Keratinocyte (primary cell): ENCODE results near the gene C11orf24. TPM values are rescaled to one million over a fixed set of nuclear protein-coding genes. Genes with fewer than 3 reads are reported as not detected.
A peak's percentile ranks its signal among the peaks of the same experiment; 100 is the strongest.

Experiments
- DNase-seq: peaks from one replicate; pipeline ENCODE4 v3.0.0-alpha.2; 2011; ENCODE audit warnings: low read depth, missing footprints, low spot score
- FAIRE-seq: peaks from 2 replicates; lab custom pipeline; 2011; peaks lifted over from hg19 to GRCh38; lab: Jason Lieb, UNC
- H2AFZ ChIP-seq: 2 replicates; pipeline ENCODE4 v1.6.0; 2012; ENCODE audit warnings: low read length, control low read depth, inconsistent platforms; ENCODE audit not compliant: control insufficient read depth
- H3K27ac ChIP-seq: 2 replicates; pipeline ENCODE4 v1.5.1; 2011; ENCODE audit warnings: low read length; ENCODE audit not compliant: control insufficient read depth, insufficient read depth
- H3K27me3 ChIP-seq: 3 replicates; pipeline ENCODE4 v1.6.0; 2011; ENCODE audit warnings: low read length; ENCODE audit not compliant: control insufficient read depth, insufficient read depth; ENCODE audit errors: extremely low read depth
- H3K36me3 ChIP-seq, 2 experiments: 2 replicates in 1 of 2; 3 replicates in 1 of 2; pipeline ENCODE4 v1.5.1; 2011; ENCODE audit warnings: low read length in 2 of 2, mild to moderate bottlenecking in 1 of 2; ENCODE audit not compliant: control insufficient read depth in 2 of 2, insufficient read depth in 2 of 2; ENCODE audit errors: extremely low read depth in 1 of 2
- H3K4me1 ChIP-seq: 3 replicates; pipeline ENCODE4 v1.5.1; 2011; ENCODE audit warnings: low read length; ENCODE audit not compliant: control insufficient read depth, insufficient read depth; ENCODE audit errors: extremely low read depth
- H3K4me2 ChIP-seq: 3 replicates; pipeline ENCODE4 v1.6.0; 2011; ENCODE audit warnings: low read depth, low read length; ENCODE audit not compliant: control insufficient read depth, insufficient read depth; ENCODE audit errors: extremely low read depth
- H3K4me3 ChIP-seq, 3 experiments: fragments of 200-600 bp in 1 of 3; sonication (generic) in 1 of 3; 2 replicates in 2 of 3; 3 replicates in 1 of 3; pipeline ENCODE4 v1.5.1; 2011 to 2016; ENCODE audit warnings: low read length in 3 of 3, mild to moderate bottlenecking in 3 of 3, control low read depth in 2 of 3, inconsistent platforms in 1 of 3, low read depth in 1 of 3, mixed read lengths in 1 of 3, mixed run types in 1 of 3, moderate library complexity in 1 of 3; ENCODE audit not compliant: control insufficient read depth in 2 of 3, insufficient read depth in 2 of 3; ENCODE audit errors: extremely low read depth in 1 of 3
- H3K79me2 ChIP-seq: 2 replicates; pipeline ENCODE4 v1.6.0; 2012; ENCODE audit warnings: low read length; ENCODE audit not compliant: control insufficient read depth, insufficient read depth
- H3K9ac ChIP-seq: 3 replicates; pipeline ENCODE4 v1.6.0; 2011; ENCODE audit warnings: low read length; ENCODE audit not compliant: control insufficient read depth, insufficient read depth; ENCODE audit errors: extremely low read depth
- H3K9me1 ChIP-seq: 3 replicates; pipeline ENCODE4 v1.6.0; 2011; ENCODE audit warnings: low read length; ENCODE audit not compliant: control insufficient read depth, insufficient read depth; ENCODE audit errors: extremely low read depth
- H3K9me3 ChIP-seq: 2 replicates; pipeline ENCODE4 v1.5.1; 2012; ENCODE audit warnings: low read depth, low read length; ENCODE audit not compliant: control insufficient read depth
- H4K20me1 ChIP-seq: 3 replicates; pipeline ENCODE4 v1.6.0; 2011; ENCODE audit warnings: low read length; ENCODE audit not compliant: control insufficient read depth, insufficient read depth; ENCODE audit errors: extremely low read depth
- CTCF ChIP-seq, 3 experiments: IDR thresholded peaks in 1 of 3; conservative IDR thresholded peaks in 1 of 3; optimal IDR thresholded peaks in 1 of 3; 2 replicates in 2 of 3; 3 replicates in 1 of 3; pipeline versions ENCODE3 to v1.5.1; 2011; ENCODE audit warnings: low read length in 3 of 3, mild to moderate bottlenecking in 3 of 3, moderate library complexity in 2 of 3, control low read depth in 1 of 3, inconsistent platforms in 1 of 3; ENCODE audit not compliant: insufficient read depth in 2 of 3; ENCODE audit errors: extremely low read depth in 1 of 3
- EZH2 ChIP-seq: IDR thresholded peaks from one replicate; pipeline ENCODE4 v1.6.1; 2012; ENCODE audit warnings: inconsistent platforms, mild to moderate bottlenecking, low read length, moderate library complexity
- dilution Hi-C: fragments of 300-500 bp; cut with MboI; formaldehyde crosslinking; loops from one replicate; pipeline ENCODE4 v1.7.0; 2020; ENCODE audit warnings: low sequenced_read_pairs; ENCODE audit not compliant: extremely low pct_ligation_motif_present
- polyA plus RNA-seq, 5 experiments: library from polyadenylated mRNA; depleted of rRNA in 3 of 5; stranded (reverse) in 3 of 5; stranded (forward) in 1 of 5; unstranded in 1 of 5; fragments of >200 nt; gene quantifications; 1 replicate in 1 of 5; 2 replicates in 3 of 5; 3 replicates in 1 of 5; pipeline versions ENCODE4 v1.2.1 to v1.2.3, GENCODE V29; 2011 to 2012; ENCODE audit warnings: missing spikeins in 2 of 5, low read depth in 1 of 5, low replicate concordance in 1 of 5

The C11orf24 gene
- polyA plus RNA-seq, 1 donor (not counting 4 experiments of a cell fraction or from before 2014, with no cell fraction given) = 28.4 TPM

GRCh38 chr11:68298659-68299516 lies 27.1 kb upstream of the C11orf24 start:
- Histone ChIP-seq H3K4me3 (no peak overlapping the region), H2AFZ (no peak overlapping the region), H3K9ac (no peak overlapping the region), H3K36me3 (no peaks in the 10 kb centered on the region), H4K20me1 (no peaks in the 10 kb centered on the region), H3K4me2 (no peak overlapping the region), H3K27me3 (peaks cover 15% of the 10 kb centered on the region), H3K9me1 (no peaks in the 10 kb centered on the region), H3K9me3 (peaks cover under 1% of the 10 kb centered on the region), H3K4me1 (peaks cover 2% of the 10 kb centered on the region), H3K27ac (no peak overlapping the region), H3K79me2 (no peaks in the 10 kb centered on the region)
- TF ChIP-seq CTCF (optimal IDR thresholded peaks at IDR 0.05 in 1 of 3, IDR thresholded peaks at IDR 0.05 in 1 of 3, conservative IDR thresholded peaks at IDR 0.05 in 1 of 3; ENCODE audit: extremely low read depth in 1 of 3, insufficient read depth in 2 of 3, low read length in 3 of 3) (no peak), EZH2 (no peak)
- no peak for DNase-seq
- dilution Hi-C loops = no loop called here
- FAIRE-seq = no peak

- Histone ChIP-seq H3K36me3 (no peaks in the 10 kb centered on the region), H2AFZ (no peak overlapping the region), H3K9me1 (no peaks in the 10 kb centered on the region), H3K4me3 (no peak overlapping the region), H3K27ac (no peak overlapping the region), H3K4me2 (peak overlapping the region; percentile 41), H3K9me3 (no peaks in the 10 kb centered on the region), H3K4me1 (peaks cover 2% of the 10 kb centered on the region), H4K20me1 (no peaks in the 10 kb centered on the region), H3K27me3 (peaks cover 15% of the 10 kb centered on the region), H3K79me2 (no peaks in the 10 kb centered on the region), H3K9ac (no peak overlapping the region)
- TF ChIP-seq EZH2 (no peak), CTCF (optimal IDR thresholded peaks at IDR 0.05 in 1 of 3, IDR thresholded peaks at IDR 0.05 in 1 of 3, conservative IDR thresholded peaks at IDR 0.05 in 1 of 3; ENCODE audit: extremely low read depth in 1 of 3, insufficient read depth in 2 of 3, low read length in 3 of 3) (peak; percentile 78 to 99 (median 92))
- no peak for FAIRE-seq
- dilution Hi-C loops = no loop called here
- DNase-seq = peak; percentile 11
These were observed 26.3 kb upstream of the C11orf24 start for GRCh38 chr11:68297812-68298658.
